Endothelial cell of umbilical vein (primary cell): ENCODE measurements around the gene HDAC1. TPM values are rescaled to one million over a fixed set of nuclear protein-coding genes. Genes with fewer than 3 reads are reported as not detected.

ENCODE experiments used
- BruUV-seq: library from RNA; stranded (reverse); fragments of 400-500 nt; replicated peaks from 2 replicates; lab custom pipeline; 2021; lab: Mats Ljungman, UMichigan
- CTCF ChIA-PET: fragments of 300-600, 350-600 bp; sonication (Branson Sonifier 250); formaldehyde crosslinking; loops from one replicate; lab custom pipeline; 2021; ENCODE audit warnings: antibody characterized with exemption, inconsistent platforms; lab: Charles Lee
- POLR2A ChIA-PET: fragments of 300-600, 350-600 bp; sonication (Branson Sonifier 250); formaldehyde crosslinking; loops from one replicate; lab custom pipeline; 2021; ENCODE audit warnings: antibody characterized with exemption, inconsistent platforms; lab: Charles Lee
- DNase-seq: peaks from one replicate; pipeline ENCODE4 v3.0.0-alpha.2; 2011; ENCODE audit warnings: low read depth, low spot score
- FAIRE-seq: peaks from 2 replicates; lab custom pipeline; 2011; peaks lifted over from hg19 to GRCh38; lab: Jason Lieb, UNC
- H2AFZ ChIP-seq: 2 replicates; pipeline ENCODE4 v1.6.0; 2012; ENCODE audit warnings: low read depth, low read length, control low read depth, inconsistent platforms
- H3K27ac ChIP-seq: 2 replicates; pipeline ENCODE4 v1.5.1; 2011; ENCODE audit warnings: low read depth, mild to moderate bottlenecking, control low read depth, low read length, moderate library complexity; ENCODE audit not compliant: insufficient read depth
- H3K27me3 ChIP-seq, 2 experiments: 2 replicates each; pipeline versions ENCODE4 v1.6.0 to v1.6.1; 2011; ENCODE audit warnings: low read length in 2 of 2, mixed read lengths in 1 of 2; ENCODE audit not compliant: control insufficient read depth in 2 of 2, insufficient read depth in 2 of 2
- H3K36me3 ChIP-seq, 2 experiments: 2 replicates in 1 of 2; 3 replicates in 1 of 2; pipeline ENCODE4 v1.5.1; 2011; ENCODE audit warnings: low read length in 2 of 2, mild to moderate bottlenecking in 1 of 2, moderate library complexity in 1 of 2; ENCODE audit not compliant: control insufficient read depth in 2 of 2, insufficient read depth in 2 of 2; ENCODE audit errors: extremely low read depth in 1 of 2
- H3K4me1 ChIP-seq: 3 replicates; pipeline ENCODE4 v1.5.1; 2011; ENCODE audit warnings: mild to moderate bottlenecking, low read length; ENCODE audit not compliant: control insufficient read depth, insufficient read depth; ENCODE audit errors: extremely low read depth
- H3K4me2 ChIP-seq: 2 replicates; pipeline ENCODE4 v1.6.1; 2011; ENCODE audit warnings: low read length, control low read depth, mixed read lengths; ENCODE audit not compliant: insufficient read depth
- H3K4me3 ChIP-seq, 3 experiments: fragments of 200-600 bp in 1 of 3; sonication (generic), shearing (Covaris generic) in 1 of 3; replicated peaks in 1 of 3; 2 replicates each; pipeline ENCODE4 v1.5.1; 2011 to 2016; ENCODE audit warnings: control low read depth in 3 of 3, low read length in 3 of 3, mild to moderate bottlenecking in 2 of 3, inconsistent platforms in 1 of 3, low read depth in 1 of 3, moderate library complexity in 1 of 3; ENCODE audit not compliant: insufficient read depth in 1 of 3
- H3K79me2 ChIP-seq: 2 replicates; pipeline ENCODE4 v1.6.0; 2012; ENCODE audit warnings: low read length, inconsistent platforms; ENCODE audit not compliant: control insufficient read depth, insufficient read depth
- H3K9ac ChIP-seq: replicated peaks from 2 replicates; pipeline ENCODE3; 2011; ENCODE audit warnings: low read length, control low read depth; ENCODE audit not compliant: insufficient read depth; ENCODE audit errors: extremely low read depth
- H3K9me1 ChIP-seq: replicated peaks from 3 replicates; pipeline ENCODE4 v1.6.0; 2011; ENCODE audit warnings: mild to moderate bottlenecking, low read length; ENCODE audit not compliant: control insufficient read depth, insufficient read depth; ENCODE audit errors: extremely low read depth
- H3K9me3 ChIP-seq: replicated peaks from 2 replicates; pipeline ENCODE4 v1.5.1; 2012; ENCODE audit warnings: low read length, inconsistent platforms; ENCODE audit not compliant: control insufficient read depth, insufficient read depth
- H4K20me1 ChIP-seq: replicated peaks from 2 replicates; pipeline ENCODE3; 2011; ENCODE audit warnings: mild to moderate bottlenecking, low read length; ENCODE audit not compliant: control insufficient read depth, insufficient read depth; ENCODE audit errors: extremely low read depth
- CTCF ChIP-seq, 2 donors: IDR thresholded peaks; 1 replicate in 1 of 2; 2 replicates in 1 of 2; pipeline ENCODE4 v1.5.1; 2011; ENCODE audit warnings: low read length in 2 of 2, mild to moderate bottlenecking in 2 of 2, moderate library complexity in 2 of 2, control low read depth in 1 of 2, inconsistent platforms in 1 of 2, low read depth in 1 of 2; ENCODE audit not compliant: insufficient read depth in 1 of 2; ENCODE audit errors: extremely low read depth in 1 of 2
- EZH2 ChIP-seq: IDR thresholded peaks from 2 replicates; pipeline ENCODE4 v1.6.1; 2012; ENCODE audit warnings: borderline replicate concordance, low read depth, mild to moderate bottlenecking, moderate library complexity, low read length, inconsistent platforms; ENCODE audit not compliant: severe bottlenecking
- FOS ChIP-seq: IDR thresholded peaks from 2 replicates; pipeline ENCODE4 v1.6.1; 2011; ENCODE audit warnings: mild to moderate bottlenecking, low read length, moderate library complexity, borderline replicate concordance; ENCODE audit not compliant: insufficient read depth
- GATA2 ChIP-seq: IDR thresholded peaks from 2 replicates; pipeline ENCODE4 v1.7.0; 2011; ENCODE audit warnings: low read depth, mild to moderate bottlenecking, moderate library complexity, mixed read lengths, low read length; ENCODE audit not compliant: insufficient read length, insufficient read depth
- MAX ChIP-seq: IDR thresholded peaks from 2 replicates; pipeline ENCODE4 v1.6.1; 2011; ENCODE audit not compliant: insufficient read depth, insufficient read length
- MYC ChIP-seq: IDR thresholded peaks from one replicate; pipeline ENCODE4 v1.6.1; 2011; ENCODE audit warnings: mild to moderate bottlenecking, low read depth, low read length
- POLR2A ChIP-seq: IDR thresholded peaks from 2 replicates; pipeline ENCODE4 v1.6.1; 2012; ENCODE audit warnings: low read depth, mild to moderate bottlenecking, control low read depth, low read length
- dilution Hi-C: fragments of 300-500 bp; cut with MboI; formaldehyde crosslinking; loops from one replicate; pipeline ENCODE4 v1.15.0; 2019; ENCODE audit warnings: low sequenced_read_pairs; ENCODE audit not compliant: extremely low pct_ligation_motif_present
- intact Hi-C: fragments of 100-400 bp; cut with micrococcal nuclease; formaldehyde crosslinking; loops from one replicate; pipeline ENCODE4 v1.10.0; 2022
- polyA plus RNA-seq, 4 experiments: library from polyadenylated mRNA; depleted of rRNA in 3 of 4; stranded (reverse) in 3 of 4; unstranded in 1 of 4; fragments of >200 nt; gene quantifications; 2 replicates each; pipeline versions ENCODE4 v1.2.1 to v1.2.3, GENCODE V29; 2011 to 2012; ENCODE audit warnings: missing spikeins in 1 of 4
- total RNA-seq: library from RNA; stranded (reverse); gene quantifications from 2 replicates; pipeline ENCODE4 v1.2.3, GENCODE V29; 2021

The HDAC1 gene
- total and polyA plus RNA-seq, 2 donors (not counting 3 experiments of a cell fraction or from before 2014, with no cell fraction given) = 138 to 141 TPM

GRCh38 chr1:32352239-32352745 is 60.4 kb downstream of the HDAC1 start:
- TF ChIP-seq EZH2 (no peak), POLR2A (no peak), FOS (no peak), MAX (no peak), CTCF (IDR thresholded peaks at IDR 0.05; ENCODE audit: extremely low read depth in 1 of 2, insufficient read depth in 1 of 2, low read depth in 1 of 2, low read length in 2 of 2) (no peak), MYC (no peak), GATA2 (no peak)
- FAIRE-seq (no peak), DNase-seq (no peak)
- no peaks in the 10 kb centered on the region for H3K9me1 ChIP-seq
- ChIA-PET POLR2A (interaction anchor here (1.0 to 4.4 kb wide), 2 partner anchors 17 to 19 kb away, joined by 4 to 50 read pairs; partner anchors contain the start of gene MARCKSL1), CTCF (interaction anchor here (0.6 to 2.8 kb wide), 11 partner anchors 10 to 137 kb away, joined by 3 to 12 read pairs (median 5); partner anchors contain the start of genes FAM229A, MARCKSL1 and TSSK3)
- BruUV-seq = TSS peak; percentile 19
- peak overlapping the region; percentile 95 for H2AFZ ChIP-seq
- H3K4me2 ChIP-seq = peak overlapping the region; percentile 78
- peak overlapping the region; percentile 88 for H3K9ac ChIP-seq
- H3K27me3 ChIP-seq = no peaks in the 10 kb centered on the region
- no peaks in the 10 kb centered on the region for H3K9me3 ChIP-seq
- intact Hi-C loops (no loop called here), dilution Hi-C loops (no loop called here)
- H4K20me1 ChIP-seq = no peaks in the 10 kb centered on the region
- H3K4me1 ChIP-seq = peaks cover 34% of the 10 kb centered on the region
- H3K4me3 ChIP-seq = peak overlapping the region in 1 of 3 experiments; percentile 56
- no peak overlapping the region for H3K27ac ChIP-seq
- no peaks in the 10 kb centered on the region for H3K79me2 ChIP-seq
- H3K36me3 ChIP-seq = no peaks in the 10 kb centered on the region
